ENCODE data around the gene DENND5A.

DNA sequence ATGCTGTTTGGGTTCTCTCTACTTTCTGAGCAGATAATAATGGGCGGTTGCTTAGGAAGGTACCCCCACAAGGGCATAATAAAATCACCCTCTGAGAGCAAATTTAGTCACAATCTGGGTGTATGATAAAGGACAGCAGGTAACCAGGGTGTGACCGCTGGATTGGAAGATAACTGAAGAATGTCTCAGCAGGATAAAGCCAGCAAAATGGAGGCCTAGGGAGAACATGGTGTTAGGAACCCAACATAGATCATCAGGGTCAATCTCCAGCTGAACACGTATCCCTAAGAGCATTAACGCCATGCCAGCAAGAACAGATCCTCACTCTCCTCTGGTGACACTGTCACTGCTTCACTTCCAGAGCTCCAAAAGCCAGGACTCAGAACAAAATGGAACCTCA is 109.2 kb downstream of the DENND5A start:
- no peak for TF ChIP-seq EZH2 (IDR thresholded peaks at IDR 0.05; ENCODE audit: low read length, unreplicated experiment)
- TF ChIP-seq, protein P1, sequence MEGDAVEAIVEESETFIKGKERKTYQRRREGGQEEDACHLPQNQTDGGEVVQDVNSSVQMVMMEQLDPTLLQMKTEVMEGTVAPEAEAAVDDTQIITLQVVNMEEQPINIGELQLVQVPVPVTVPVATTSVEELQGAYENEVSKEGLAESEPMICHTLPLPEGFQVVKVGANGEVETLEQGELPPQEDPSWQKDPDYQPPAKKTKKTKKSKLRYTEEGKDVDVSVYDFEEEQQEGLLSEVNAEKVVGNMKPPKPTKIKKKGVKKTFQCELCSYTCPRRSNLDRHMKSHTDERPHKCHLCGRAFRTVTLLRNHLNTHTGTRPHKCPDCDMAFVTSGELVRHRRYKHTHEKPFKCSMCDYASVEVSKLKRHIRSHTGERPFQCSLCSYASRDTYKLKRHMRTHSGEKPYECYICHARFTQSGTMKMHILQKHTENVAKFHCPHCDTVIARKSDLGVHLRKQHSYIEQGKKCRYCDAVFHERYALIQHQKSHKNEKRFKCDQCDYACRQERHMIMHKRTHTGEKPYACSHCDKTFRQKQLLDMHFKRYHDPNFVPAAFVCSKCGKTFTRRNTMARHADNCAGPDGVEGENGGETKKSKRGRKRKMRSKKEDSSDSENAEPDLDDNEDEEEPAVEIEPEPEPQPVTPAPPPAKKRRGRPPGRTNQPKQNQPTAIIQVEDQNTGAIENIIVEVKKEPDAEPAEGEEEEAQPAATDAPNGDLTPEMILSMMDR (conservative IDR thresholded peaks at IDR 0.05; ENCODE audit: low read depth, low read length): no peak

All from PC-3 (cell line).